Measurements from ENCODE around the gene PLCB1. TPM values are rescaled to one million over a fixed set of nuclear protein-coding genes. Genes with fewer than 3 reads are reported as not detected.

The PLCB1 gene
- total RNA-seq, 1 experiment from 2014 or later = 5.8 TPM

DNA sequence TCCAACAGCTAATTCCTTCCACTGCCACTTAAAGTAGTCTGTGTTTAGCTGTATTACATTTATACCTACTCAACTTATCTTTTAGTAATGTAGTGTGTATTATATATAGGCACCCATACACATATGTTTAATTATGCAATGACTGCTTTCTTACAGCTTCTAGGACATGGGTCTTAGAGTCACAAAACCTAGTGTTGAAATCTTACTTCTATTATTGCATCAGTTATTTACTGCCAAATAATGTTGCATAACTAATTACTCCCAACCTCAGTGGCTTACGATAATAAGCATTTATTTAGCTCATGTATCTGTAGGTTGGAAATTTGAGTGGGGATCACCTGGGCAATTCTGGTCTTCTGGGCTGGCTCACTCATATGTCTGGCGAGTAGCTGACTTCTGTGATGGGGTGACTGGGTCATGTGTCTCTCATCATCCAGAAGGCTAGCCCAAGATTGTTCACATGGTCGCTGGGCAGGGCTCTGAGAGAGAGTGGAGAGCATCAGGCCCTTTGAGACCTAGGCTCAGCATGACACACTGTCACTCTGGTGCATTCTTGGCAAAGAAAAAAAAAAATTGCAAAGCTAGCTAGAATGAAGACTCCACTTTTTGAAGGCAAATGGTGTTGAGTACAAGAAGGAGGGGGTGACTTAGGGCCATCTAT lies 187.0 kb downstream of the PLCB1 start:
- no peak for DNase-seq
- no peaks in the 10 kb centered on the region for H3K36me3 ChIP-seq (replicated peaks; ENCODE audit: control insufficient read depth, insufficient read depth, low read length)
- H3K4me3 ChIP-seq (ENCODE audit: insufficient read depth, low read depth, low read length) = no peak overlapping the region
- no peaks in the 10 kb centered on the region for H3K27me3 ChIP-seq (ENCODE audit: control insufficient read depth, insufficient read depth, low read length)

DNA sequence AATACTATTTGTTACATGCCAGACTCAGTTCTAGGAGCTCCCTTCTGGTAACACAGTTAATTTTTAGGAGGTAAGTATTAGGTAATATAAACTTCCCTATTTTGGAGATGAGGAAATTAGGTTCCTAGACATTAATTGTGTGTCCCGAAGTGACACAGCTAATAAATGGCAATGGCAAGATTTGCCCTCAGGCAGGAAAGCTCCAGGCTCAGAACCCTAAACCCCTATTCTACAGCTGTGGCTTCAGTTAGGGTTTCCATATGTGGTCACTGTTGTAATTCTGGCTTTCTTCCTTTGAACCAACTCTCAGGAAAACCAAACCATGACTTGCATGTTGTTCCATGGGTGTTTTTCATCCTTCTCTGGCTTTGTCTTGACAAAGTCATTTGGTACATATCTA lies 188.2 kb downstream of the PLCB1 start:
- Histone ChIP-seq H3K4me3 (ENCODE audit: insufficient read depth, low read depth, low read length) (no peak overlapping the region), H3K27me3 (ENCODE audit: control insufficient read depth, insufficient read depth, low read length) (no peaks in the 10 kb centered on the region), H3K36me3 (replicated peaks; ENCODE audit: control insufficient read depth, insufficient read depth, low read length) (no peaks in the 10 kb centered on the region)
- DNase-seq = no peak

DNA sequence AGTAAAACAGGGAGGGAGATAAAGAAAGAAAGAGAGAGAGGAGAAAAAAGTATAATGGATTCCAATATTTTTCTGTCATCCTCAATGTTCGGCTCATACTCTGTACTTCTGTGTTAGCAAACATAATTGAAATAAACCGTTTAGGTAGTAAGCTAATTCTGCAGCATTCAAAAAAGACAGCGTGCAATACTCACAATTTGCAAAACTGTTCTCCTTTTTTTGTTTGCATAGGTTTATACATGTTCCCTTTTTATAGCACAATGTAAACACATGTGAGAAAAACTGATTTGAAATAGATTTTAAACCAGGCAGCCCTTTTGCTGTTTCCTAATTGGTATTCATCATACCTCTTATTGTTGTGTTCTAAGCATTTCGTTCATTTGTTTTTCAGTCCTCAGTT lies 188.9 kb downstream of the PLCB1 start:
- Histone ChIP-seq H3K4me3 (ENCODE audit: insufficient read depth, low read depth, low read length) (no peak overlapping the region), H3K36me3 (replicated peaks; ENCODE audit: control insufficient read depth, insufficient read depth, low read length) (no peaks in the 10 kb centered on the region), H3K27me3 (ENCODE audit: control insufficient read depth, insufficient read depth, low read length) (no peaks in the 10 kb centered on the region)
- no peak for DNase-seq

DNA sequence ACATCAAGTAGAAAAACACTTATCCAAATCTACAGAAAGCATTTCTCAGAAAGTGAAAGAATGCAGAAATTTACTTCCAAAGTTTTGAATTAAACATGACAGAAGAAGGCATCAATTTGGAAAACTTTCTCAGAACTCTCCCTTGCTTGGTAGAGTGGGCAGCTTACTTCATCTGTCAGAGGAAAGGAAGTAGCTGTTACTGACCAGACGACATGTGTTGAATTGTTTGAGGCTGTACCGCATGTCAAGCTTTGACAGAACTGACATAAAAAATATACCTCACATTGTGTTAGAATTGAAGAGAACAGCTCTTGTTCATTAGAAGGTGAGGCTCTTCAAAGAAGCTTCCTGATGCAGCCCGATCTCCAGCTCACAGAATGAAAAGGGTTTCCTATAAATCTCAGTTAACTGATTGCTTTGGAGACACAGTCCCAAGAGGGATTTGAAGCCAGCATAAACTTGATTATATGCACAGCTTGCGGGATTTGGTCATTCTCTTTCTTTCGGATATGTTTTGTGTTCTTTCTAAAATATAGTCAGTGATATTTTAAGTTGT lies 190.7 kb downstream of the PLCB1 start:
- no peaks in the 10 kb centered on the region for H3K27me3 ChIP-seq (ENCODE audit: control insufficient read depth, insufficient read depth, low read length)

DNA sequence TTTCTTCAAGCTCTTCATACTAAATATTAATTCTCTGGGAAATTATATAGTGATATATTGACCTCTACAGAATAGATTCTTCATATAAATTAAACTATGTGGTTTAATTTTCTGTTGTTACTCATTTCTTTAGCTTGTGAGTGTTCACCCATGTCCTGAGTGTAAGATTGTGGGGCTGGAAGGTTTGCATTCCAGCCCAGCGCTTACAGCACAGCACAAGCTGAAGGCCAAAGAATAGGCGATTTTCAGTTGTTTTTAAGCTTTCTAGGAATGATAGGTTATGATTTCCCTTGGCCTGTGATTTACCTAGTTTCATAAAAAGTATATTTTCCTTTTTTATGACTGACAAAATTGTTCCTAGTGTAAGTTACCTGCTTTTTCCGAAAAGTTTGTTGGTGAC lies 194.1 kb downstream of the PLCB1 start:
- no peak for DNase-seq
- Histone ChIP-seq H3K36me3 (replicated peaks; ENCODE audit: control insufficient read depth, insufficient read depth, low read length) (no peaks in the 10 kb centered on the region), H3K27me3 (ENCODE audit: control insufficient read depth, insufficient read depth, low read length) (no peaks in the 10 kb centered on the region), H3K4me3 (ENCODE audit: insufficient read depth, low read depth, low read length) (no peak overlapping the region)

More for the DNA sequence above, 190.7 kb downstream of the PLCB1 start:
- no peak for DNase-seq
- Histone ChIP-seq H3K36me3 (replicated peaks; ENCODE audit: control insufficient read depth, insufficient read depth, low read length) (no peaks in the 10 kb centered on the region), H3K4me3 (ENCODE audit: insufficient read depth, low read depth, low read length) (no peak overlapping the region)

DNA sequence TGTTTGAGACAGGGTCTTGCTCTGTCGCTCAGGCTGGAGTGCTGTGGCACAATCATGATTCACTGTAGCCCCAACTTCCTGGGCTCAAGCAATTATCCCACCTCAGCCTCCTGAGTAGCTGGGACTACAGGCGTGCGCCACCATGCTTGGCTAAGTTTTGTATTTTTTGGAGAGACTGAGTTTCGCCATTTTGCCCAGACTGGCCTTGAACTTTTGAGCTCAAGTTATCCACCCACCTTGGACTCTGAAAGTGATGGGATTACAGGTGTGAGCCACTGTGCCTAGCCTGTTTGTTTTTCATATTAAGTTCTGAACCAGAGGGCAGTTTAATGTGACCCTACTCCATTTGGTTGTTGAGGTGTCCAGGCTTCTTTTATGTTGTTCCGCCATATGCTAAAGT lies 194.8 kb downstream of the PLCB1 start:
- DNase-seq = no peak
- Histone ChIP-seq H3K27me3 (ENCODE audit: control insufficient read depth, insufficient read depth, low read length) (no peaks in the 10 kb centered on the region), H3K4me3 (ENCODE audit: insufficient read depth, low read depth, low read length) (no peak overlapping the region), H3K36me3 (replicated peaks; ENCODE audit: control insufficient read depth, insufficient read depth, low read length) (no peaks in the 10 kb centered on the region)

DNA sequence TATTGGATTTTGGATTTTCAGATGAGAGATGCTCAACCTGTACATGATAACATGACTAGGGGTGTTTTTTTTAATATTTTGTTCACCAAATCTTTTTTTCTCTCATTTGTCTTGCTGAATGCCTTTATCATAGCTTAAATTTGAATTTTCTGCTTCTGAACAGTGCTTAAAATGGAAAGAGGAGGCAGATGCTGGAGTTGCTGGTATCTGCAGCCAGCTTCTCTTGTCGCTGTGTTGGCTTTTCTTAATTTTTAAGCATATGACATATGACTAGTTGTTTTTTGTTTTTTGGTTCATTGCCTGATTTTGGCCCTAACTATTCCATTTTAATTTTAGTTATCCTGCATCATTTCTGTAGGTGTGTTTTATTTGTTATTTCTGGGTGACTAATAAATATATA lies 196.1 kb downstream of the PLCB1 start:
- DNase-seq = no peak
- no peaks in the 10 kb centered on the region for H3K36me3 ChIP-seq (replicated peaks; ENCODE audit: control insufficient read depth, insufficient read depth, low read length)
- no peaks in the 10 kb centered on the region for H3K27me3 ChIP-seq (ENCODE audit: control insufficient read depth, insufficient read depth, low read length)
- no peak overlapping the region for H3K4me3 ChIP-seq (ENCODE audit: insufficient read depth, low read depth, low read length)

DNA sequence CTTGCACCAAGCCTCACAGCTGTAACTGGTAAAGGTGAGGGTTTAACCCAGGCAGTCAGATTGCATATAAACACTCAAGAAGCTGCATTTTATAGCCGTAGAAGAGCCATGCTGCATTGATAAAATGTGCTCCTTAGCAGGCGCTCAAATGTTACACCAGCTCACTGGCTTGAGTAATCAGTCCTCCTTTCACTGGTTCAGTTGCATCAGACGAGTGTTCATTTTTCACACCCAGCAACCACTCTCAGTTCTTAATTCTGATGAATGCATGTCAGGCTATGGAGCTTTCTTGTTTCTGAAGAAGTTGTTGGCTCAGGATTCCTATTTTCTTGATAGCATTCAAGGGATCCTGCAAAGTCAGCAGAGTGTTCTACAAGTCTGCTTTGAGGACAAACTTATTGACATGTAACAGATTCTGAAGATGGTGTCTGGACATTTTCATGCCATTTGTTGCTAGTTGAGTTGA lies 198.3 kb downstream of the PLCB1 start:
- H3K27me3 ChIP-seq (ENCODE audit: control insufficient read depth, insufficient read depth, low read length) = no peaks in the 10 kb centered on the region

DNA sequence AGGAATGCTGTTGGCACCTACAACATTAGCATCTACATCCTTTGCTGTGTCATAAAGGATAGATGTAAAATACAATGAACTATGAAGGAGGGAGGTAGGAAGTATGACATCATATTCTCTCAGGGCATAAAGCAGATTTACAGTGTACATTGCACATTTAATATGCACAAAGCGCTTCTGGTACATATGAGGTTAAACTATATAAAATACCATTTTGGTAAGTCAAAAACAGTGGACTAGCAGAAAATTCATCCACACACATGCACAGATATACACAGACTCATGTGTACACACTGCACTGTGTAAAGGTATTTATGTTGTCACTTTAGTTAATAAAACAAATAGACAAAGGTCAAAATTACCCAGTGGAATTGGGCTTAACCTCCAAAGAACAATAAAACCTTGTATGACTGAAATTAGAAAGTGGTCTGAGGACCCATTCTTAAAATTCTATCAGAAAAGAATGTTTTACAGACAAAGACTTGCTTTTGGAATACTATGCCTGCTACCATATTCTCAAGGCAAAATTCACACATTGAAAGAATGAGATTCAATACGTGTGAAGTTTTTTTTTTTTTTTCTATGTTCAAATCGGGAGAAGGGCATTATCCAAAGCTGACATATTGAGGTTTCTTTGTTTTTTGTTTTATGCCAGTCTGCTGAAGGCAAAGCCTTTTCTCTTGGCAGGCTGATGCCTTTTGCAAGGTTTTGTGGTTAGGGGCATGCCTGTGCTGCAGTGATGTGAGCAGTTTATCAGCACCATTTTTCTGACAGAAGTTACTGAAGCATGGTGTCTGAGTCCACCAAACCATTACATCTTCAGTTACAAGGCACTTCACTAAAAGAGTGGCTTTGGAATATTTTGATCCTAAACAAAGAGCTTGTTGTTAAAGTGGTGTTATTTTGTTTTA lies 199.0 kb downstream of the PLCB1 start:
- Histone ChIP-seq H3K4me3 (ENCODE audit: insufficient read depth, low read depth, low read length) (no peak overlapping the region), H3K36me3 (replicated peaks; ENCODE audit: control insufficient read depth, insufficient read depth, low read length) (no peaks in the 10 kb centered on the region), H3K27me3 (ENCODE audit: control insufficient read depth, insufficient read depth, low read length) (no peaks in the 10 kb centered on the region)
- no peak for DNase-seq

More for the DNA sequence above, 198.3 kb downstream of the PLCB1 start:
- Histone ChIP-seq H3K36me3 (replicated peaks; ENCODE audit: control insufficient read depth, insufficient read depth, low read length) (no peaks in the 10 kb centered on the region), H3K4me3 (ENCODE audit: insufficient read depth, low read depth, low read length) (no peak overlapping the region)
- DNase-seq = no peak

DNA sequence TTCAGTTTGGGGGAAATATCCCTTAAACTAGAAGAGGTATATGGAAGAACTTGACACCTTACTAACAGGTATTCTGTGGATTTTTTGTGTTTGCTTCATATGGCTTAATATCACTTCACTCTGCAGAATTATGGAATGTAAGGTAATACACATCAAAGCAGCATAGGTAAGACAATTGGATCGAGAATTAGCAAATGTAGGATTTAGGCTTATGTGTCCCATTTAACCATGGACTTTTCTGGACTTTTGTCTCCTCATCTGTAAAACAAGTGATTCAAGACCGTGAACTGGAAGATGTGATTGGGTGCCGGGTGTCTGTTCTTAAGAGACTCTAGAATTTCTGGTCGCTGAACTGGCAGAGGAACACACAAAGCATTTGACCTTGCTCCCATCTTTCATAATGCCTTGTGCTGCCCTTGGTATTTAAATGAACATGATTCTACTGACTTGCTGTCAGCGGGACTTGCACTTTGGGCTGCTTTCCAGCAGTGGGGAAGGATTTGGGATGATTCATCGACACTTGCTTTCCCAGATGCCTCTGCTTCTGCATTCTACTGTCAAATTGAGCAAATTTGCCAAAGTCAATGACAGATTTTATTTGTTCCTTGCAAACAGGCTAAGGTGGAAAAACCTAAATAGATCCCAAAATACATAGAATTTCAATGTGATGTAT lies 199.8 kb downstream of the PLCB1 start:
- no peaks in the 10 kb centered on the region for H3K27me3 ChIP-seq (ENCODE audit: control insufficient read depth, insufficient read depth, low read length)
- no peak overlapping the region for H3K4me3 ChIP-seq (ENCODE audit: insufficient read depth, low read depth, low read length)
- DNase-seq = no peak
- H3K36me3 ChIP-seq (replicated peaks; ENCODE audit: control insufficient read depth, insufficient read depth, low read length) = no peaks in the 10 kb centered on the region

DNA sequence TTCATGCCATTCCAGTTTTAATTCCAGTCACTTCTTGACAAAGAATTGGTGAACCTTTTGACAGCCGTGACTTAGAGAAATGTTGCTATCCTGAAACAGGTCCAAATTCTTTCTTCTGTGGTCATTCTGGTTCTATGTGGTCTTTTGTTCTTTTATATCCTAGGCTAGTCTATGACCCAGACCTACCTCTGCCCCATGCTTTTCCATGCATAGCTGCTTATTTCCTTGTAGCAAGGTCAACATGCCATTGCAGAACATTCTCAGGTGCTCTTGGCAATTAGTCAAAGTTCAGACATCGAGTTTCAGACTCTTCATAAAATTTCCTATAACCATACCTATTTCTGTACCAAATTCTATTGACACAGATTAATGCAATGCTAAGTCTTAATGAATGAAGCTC lies 202.6 kb downstream of the PLCB1 start:
- DNase-seq = no peak

DNA sequence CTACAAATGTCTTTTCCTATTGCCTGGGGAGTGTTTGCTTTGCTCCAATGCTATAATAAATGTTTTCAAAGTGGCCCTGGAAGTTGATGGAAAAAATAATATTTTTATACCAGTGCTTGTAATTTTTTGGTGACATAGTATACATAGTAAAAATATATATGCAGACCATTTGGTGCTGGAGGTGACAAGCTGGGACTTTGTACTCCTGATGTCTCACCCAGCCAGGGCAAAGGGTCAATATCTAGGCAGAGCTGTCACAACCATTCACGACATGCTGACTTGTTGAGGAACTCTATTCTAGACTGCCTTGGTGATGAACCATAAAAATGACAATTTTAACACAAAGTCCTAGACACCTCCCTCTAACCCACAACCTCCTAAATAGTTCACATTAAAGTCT lies 203.0 kb downstream of the PLCB1 start:
- no peaks in the 10 kb centered on the region for H3K36me3 ChIP-seq (replicated peaks; ENCODE audit: control insufficient read depth, insufficient read depth, low read length)
- DNase-seq = no peak
- H3K27me3 ChIP-seq (ENCODE audit: control insufficient read depth, insufficient read depth, low read length) = no peaks in the 10 kb centered on the region
- no peak overlapping the region for H3K4me3 ChIP-seq (ENCODE audit: insufficient read depth, low read depth, low read length)

More for the DNA sequence above, 202.6 kb downstream of the PLCB1 start:
- no peaks in the 10 kb centered on the region for H3K27me3 ChIP-seq (ENCODE audit: control insufficient read depth, insufficient read depth, low read length)
- no peaks in the 10 kb centered on the region for H3K36me3 ChIP-seq (replicated peaks; ENCODE audit: control insufficient read depth, insufficient read depth, low read length)
- H3K4me3 ChIP-seq (ENCODE audit: insufficient read depth, low read depth, low read length) = no peak overlapping the region

DNA sequence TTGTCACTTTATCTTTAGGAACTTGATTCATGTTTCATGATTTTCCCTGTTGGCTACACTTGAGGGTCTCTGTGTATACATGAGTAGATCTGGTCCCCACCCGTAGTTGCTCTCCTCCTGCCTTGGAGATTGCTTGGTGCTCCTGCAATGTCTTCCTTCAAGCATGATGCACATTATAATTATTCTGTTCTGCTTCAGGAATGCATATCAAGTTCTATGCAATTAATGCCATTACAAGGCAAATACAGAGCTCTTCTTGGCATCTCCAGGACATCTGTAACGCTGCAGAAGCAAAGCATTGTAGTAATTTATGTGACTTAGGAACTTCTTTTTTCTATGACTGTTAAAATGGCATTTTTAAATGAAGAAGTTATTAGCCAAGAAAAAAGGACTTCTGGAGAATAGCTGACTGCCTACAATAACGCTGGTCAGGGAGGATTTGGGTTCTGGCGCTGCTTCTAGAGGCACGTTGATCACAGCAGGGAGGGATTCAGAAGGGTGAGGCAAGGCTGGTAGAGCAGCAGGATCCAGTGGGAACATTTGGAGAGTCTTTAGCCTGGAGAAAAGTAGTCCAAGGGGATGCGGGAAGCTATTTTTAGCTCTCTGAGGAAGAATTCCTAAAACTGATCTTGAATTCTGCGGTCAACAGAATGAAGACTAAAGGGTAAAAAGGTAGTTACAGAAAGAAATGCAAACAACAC lies 203.6 kb downstream of the PLCB1 start:
- DNase-seq = no peak
- Histone ChIP-seq H3K4me3 (ENCODE audit: insufficient read depth, low read depth, low read length) (no peak overlapping the region), H3K36me3 (replicated peaks; ENCODE audit: control insufficient read depth, insufficient read depth, low read length) (no peaks in the 10 kb centered on the region), H3K27me3 (ENCODE audit: control insufficient read depth, insufficient read depth, low read length) (no peaks in the 10 kb centered on the region)

DNA sequence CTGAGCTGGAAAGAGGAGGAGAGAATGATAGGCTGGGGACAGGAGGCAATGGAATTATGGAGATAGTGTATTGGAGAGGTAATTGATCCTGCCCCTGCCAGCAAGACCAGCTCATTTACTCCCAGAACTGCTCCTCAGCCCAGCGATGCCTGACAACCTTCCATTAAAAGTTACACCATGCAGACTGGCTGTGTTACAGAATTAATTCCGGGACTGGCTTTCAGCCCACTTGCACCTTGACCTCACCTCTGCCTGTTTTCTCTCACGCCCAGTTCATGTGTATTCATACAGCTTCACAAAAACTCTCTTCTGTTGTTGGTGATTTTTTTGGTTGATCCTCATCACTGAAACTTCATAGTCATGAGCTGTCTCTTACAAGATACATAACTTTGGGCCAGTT lies 207.3 kb downstream of the PLCB1 start:
- Histone ChIP-seq H3K4me3 (ENCODE audit: insufficient read depth, low read depth, low read length) (no peak overlapping the region), H3K36me3 (replicated peaks; ENCODE audit: control insufficient read depth, insufficient read depth, low read length) (no peaks in the 10 kb centered on the region), H3K27me3 (ENCODE audit: control insufficient read depth, insufficient read depth, low read length) (no peaks in the 10 kb centered on the region)
- DNase-seq = no peak

Measured in H7 (cell line).